ENCODE results near the gene OVOL3.
A peak's percentile ranks its signal among the peaks of the same experiment; 100 is the strongest.
"Not testable (repeated sequence)": the region's sequence is repeated elsewhere in the genome, so short reads cannot be mapped to it uniquely, and the experiment has no call there.

Gene OVOL3

GRCh38 chr19:36110487-36111199, at the start of gene OVOL3:
Gene OVOL3, plus strand, starts transcription at chr19:36111143. Its CDS starts 60 bp downstream, at chr19:36111203.
- DNase-seq, result no peak

GRCh38 chr19:36061367-36061766, 49.6 kb upstream of the OVOL3 start:
- DNase-seq, result no peak

GRCh38 chr19:36064826-36065225, 46.1 kb upstream of the OVOL3 start:
- DNase-seq, result no peak

- DNase-seq, result no peak
Observed at GRCh38 chr19:36067681-36068080, 43.3 kb upstream of the OVOL3 start.

- not testable (repeated sequence) for DNase-seq
Observed at GRCh38 chr19:36068810-36069499, 42.0 kb upstream of the OVOL3 start.

- DNase-seq, result no peak
Observed at GRCh38 chr19:36072081-36072480, 38.9 kb upstream of the OVOL3 start.

GRCh38 chr19:36073121-36073876, 37.6 kb upstream of the OVOL3 start:
- DNase-seq, result no peak

- DNase-seq, result no peak
Observed at GRCh38 chr19:36079389-36079945, 31.5 kb upstream of the OVOL3 start.

GRCh38 chr19:36081385-36081784, 29.6 kb upstream of the OVOL3 start:
- no peak for DNase-seq

GRCh38 chr19:36081894-36082293, 29.0 kb upstream of the OVOL3 start:
- no peak for DNase-seq

- no peak for DNase-seq
Observed at GRCh38 chr19:36082916-36083315, 28.0 kb upstream of the OVOL3 start.

- DNase-seq, result no peak
Observed at GRCh38 chr19:36084231-36085009, 26.5 kb upstream of the OVOL3 start.

- DNase-seq, result no peak
Observed at GRCh38 chr19:36086326-36086725, 24.6 kb upstream of the OVOL3 start.

GRCh38 chr19:36089847-36090246, 21.1 kb upstream of the OVOL3 start:
- no peak for DNase-seq

GRCh38 chr19:36090910-36091695, 19.8 kb upstream of the OVOL3 start:
- DNase-seq, result no peak

- no peak for DNase-seq
Observed at GRCh38 chr19:36092566-36092965, 18.4 kb upstream of the OVOL3 start.

- DNase-seq, result peak; percentile 68
Observed at GRCh38 chr19:36093146-36093662, 17.7 kb upstream of the OVOL3 start.

GRCh38 chr19:36093687-36094086, 17.3 kb upstream of the OVOL3 start:
- no peak for DNase-seq

GRCh38 chr19:36097036-36097435, 13.9 kb upstream of the OVOL3 start:
- no peak for DNase-seq

- no peak for DNase-seq
Observed at GRCh38 chr19:36099166-36099785, 11.7 kb upstream of the OVOL3 start.

- DNase-seq, result no peak
Observed at GRCh38 chr19:36100476-36100875, 10.5 kb upstream of the OVOL3 start.

Data from activated CD8-positive, alpha-beta memory T cell treated with anti-CD3 and anti-CD28 coated beads, Interleukin-2, amount 50 U/mL, for 48 hours (primary cell).